GM19099 (cell line): ENCODE results near the gene C20orf96.
A peak's percentile ranks its signal among the peaks of the same experiment; 100 is the strongest.

Experiments
- POLR2A ChIP-seq: IDR thresholded peaks from 3 replicates; pipeline ENCODE4 v1.6.1; 2011; ENCODE audit warnings: low read depth; ENCODE audit not compliant: insufficient read length; ENCODE audit errors: extremely low read depth

C20orf96 gene

DNA sequence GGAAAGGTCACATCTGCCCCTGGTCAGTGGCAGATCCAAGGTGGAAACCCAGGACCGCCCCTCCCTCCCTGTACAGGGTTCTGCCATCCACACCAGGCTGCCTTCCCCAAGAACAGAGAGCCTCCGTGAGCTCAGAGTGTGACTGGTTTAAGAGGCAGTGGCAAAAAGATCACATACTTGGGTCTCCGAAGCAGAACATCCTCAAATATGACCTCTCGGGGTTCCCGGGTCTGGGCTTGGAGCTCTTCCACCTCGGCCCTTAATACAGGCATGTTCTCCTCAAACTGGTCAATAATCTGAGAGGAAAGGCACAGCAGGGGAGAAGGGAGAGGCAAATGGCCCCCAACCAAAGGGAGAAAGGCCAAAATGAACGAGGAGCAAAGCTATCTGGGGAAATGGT lies 14.8 kb downstream of the C20orf96 start:
- no peak for TF ChIP-seq POLR2A

DNA sequence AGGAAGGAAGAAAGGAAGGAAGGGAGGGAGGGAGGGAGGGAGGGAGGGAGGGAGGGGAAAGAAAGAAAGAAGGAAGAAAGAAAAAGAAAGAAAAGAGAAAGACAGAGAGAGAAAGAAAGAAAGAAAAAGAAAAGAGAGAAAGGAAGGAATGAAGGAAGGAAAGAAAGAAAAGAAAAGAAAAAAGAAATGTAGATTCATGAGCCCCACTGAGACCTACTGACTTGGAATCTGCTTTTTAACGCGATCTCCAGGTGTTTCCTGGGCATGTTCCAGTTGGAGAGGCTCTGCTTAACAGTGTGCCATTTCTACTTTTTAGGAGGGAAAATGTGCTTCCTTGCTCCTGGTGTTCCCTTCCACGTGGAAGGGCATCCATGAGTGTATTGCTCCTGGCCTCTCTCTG lies 16.7 kb downstream of the C20orf96 start:
- TF ChIP-seq POLR2A = no peak

- no peak for TF ChIP-seq POLR2A
These were observed 17.8 kb downstream of the C20orf96 start for GRCh38 chr20:272718-273117.

- no peak for TF ChIP-seq POLR2A
These were observed 19.0 kb downstream of the C20orf96 start for GRCh38 chr20:271528-271927.

GRCh38 chr20:271069-271468 lies 19.5 kb downstream of the C20orf96 start:
- TF ChIP-seq POLR2A = no peak

DNA sequence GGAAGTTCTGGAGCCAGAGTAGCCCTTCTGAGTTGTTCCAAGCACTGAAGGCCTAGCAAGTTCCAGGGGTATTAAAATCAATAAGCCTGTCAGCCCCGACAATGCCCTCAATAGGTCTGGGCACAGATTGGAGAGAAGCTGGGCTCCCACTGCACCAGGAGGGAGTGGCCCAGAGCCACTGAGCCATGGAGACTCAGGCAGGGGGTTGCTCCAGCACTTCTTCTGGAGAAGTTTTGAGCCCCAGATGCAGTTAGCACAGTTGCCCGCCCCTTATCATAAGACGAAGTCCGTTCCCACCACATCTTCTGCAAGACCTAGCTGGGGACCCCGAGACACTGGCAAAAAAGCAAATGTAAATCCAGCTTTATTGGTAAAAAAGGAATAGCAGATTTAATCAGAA lies 20.0 kb downstream of the C20orf96 start:
- TF ChIP-seq POLR2A = no peak

DNA sequence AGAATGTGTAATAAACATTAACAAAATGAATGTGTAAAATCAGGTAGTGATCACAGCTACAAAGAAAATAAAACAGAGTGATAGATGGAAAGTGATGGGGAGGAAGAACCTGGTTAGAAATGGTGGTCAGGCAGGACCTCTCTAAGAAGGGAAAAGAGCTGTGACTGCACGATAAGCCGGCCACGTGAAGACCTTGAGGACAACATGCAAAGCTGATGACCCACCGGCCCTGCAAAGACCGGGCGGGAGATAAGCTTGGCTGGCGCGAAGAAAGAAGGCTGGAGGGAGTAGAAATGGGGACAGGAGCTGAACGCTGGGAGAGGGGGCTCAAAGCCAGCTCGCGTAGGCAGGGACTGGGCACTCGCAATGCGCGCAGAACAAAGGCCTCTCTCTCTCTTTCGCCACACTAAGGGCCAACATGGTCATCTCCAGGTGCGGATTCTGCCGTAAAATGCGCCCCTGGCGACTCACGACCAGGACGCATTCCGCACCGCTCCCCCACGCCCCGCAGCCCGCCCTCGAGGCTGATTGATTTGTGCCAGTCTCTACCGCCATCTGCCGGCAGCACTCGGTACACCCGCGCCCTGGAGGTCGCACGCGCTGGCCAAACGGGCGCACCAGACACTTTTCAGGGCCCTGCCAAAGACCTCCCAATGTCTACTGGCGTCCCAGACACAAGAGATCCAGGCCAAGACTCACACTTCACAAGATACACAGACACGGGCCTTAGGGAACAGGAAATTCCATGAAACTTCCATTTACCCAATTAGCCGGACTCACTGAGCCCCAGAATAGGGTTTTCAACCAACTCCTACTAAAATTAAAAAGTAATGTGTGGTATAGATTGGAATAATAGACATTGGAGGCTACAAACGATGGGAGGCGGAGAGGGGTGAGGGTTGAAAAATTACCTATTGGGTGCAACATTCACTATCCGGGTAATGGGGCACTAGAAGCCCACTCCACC lies 23.7 kb downstream of the C20orf96 start:
- TF ChIP-seq POLR2A = peak; percentile 48

DNA sequence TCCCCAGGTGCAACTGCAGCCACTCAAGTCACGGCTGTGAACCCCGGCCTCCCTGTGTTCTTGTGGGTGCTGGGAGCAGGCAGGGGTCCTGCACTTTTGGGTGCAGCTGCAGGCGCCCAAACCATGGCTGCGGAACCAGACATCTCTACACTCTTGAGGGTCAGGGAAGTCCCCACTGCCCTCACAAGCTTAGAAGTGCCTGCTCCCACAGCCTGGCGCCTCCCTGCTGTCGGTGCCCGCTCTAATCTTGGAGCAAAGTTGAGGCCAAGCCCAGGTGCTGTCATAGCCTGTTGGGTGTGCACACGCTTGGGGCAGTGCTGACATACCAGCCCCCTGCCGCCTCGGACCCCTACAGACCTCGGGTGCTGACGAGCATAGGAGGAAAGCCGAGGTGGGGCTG lies 26.8 kb downstream of the C20orf96 start:
- TF ChIP-seq POLR2A = no peak

GRCh38 chr20:259981-260380 lies 30.6 kb downstream of the C20orf96 start:
- no peak for TF ChIP-seq POLR2A

- TF ChIP-seq POLR2A = no peak
These were observed 31.6 kb downstream of the C20orf96 start for GRCh38 chr20:258963-259362.

- no peak for TF ChIP-seq POLR2A
These were observed 32.2 kb downstream of the C20orf96 start for GRCh38 chr20:258269-258858.

DNA sequence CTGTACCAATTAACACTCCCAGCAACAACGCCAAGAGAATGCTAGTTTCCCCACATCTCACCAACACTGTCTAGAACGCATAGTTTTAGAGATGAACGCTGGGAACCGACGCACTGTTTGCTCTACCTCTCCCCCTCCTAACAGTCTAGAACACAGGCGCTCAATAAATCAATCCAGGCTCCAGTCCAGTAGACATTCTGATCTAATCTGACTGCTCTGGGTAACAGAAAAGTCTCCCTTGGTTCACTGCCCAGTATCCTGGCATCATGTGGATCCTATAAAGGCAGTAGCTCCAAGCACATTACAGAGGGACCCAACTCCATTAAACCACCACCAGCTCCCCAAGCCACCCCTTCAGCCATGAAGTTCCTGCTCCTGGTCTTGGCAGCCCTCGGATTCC lies 33.1 kb downstream of the C20orf96 start, which contains the start of gene DEFB132:
Gene DEFB132, plus strand, starts transcription at position 306 of the 400 bp plus-strand sequence. Its CDS starts 55 bp downstream, at position 361.
- no peak for TF ChIP-seq POLR2A

DNA sequence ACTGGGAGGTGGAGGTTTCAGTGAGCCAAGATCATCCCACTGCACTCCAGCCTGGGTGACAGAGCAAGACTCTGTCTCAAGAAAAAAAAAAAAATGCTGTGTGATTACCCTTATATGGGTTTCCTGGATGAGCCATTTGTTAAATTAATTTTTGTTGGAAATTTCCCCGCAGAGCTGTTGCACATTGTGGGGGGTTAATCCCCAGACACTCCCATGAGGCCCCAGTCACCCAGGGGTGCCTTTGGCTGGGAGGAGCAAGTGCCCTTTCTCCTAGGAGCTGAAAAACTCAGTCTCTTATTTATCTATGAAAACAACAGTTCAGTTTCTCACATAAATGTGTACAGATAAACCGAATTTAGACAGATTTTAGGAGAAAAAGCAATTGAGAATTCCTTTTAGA lies 37.7 kb downstream of the C20orf96 start:
- TF ChIP-seq POLR2A = no peak

DNA sequence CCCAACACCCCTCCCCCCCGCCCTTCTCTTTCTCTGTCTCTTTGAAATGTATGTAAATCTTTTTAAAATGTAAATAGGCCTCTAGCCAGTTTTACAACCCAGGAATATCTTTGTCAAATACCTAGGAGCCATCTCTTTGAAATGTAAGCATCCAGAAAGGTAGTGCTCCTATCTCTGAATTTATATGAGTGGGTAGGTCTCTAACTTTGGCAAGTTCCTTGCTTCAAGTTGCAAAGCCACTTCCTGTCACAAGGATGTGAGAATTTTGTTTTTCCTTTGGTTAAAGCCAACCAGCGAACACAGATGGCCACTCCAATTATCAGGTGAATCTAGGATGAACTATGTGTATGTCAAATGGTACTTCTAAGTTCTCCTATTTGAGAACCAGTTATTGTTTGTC lies 39.2 kb downstream of the C20orf96 start:
- no peak for TF ChIP-seq POLR2A

- no peak for TF ChIP-seq POLR2A
These were observed 47.6 kb downstream of the C20orf96 start for GRCh38 chr20:242905-243304.

GRCh38 chr20:237929-238328 lies 52.6 kb downstream of the C20orf96 start:
- no peak for TF ChIP-seq POLR2A
